Epidermal melanocyte (primary cell): Measurements from ENCODE around the gene AFF1.
"Not testable (repeated sequence)": the region's sequence is repeated elsewhere in the genome, so short reads cannot be mapped to it uniquely, and the experiment has no call there.

Source experiments
- DNase-seq: peaks from one replicate; pipeline ENCODE4 v3.0.0; 2011; ENCODE audit warnings: low spot score; ENCODE audit not compliant: insufficient read length

Gene AFF1

DNA sequence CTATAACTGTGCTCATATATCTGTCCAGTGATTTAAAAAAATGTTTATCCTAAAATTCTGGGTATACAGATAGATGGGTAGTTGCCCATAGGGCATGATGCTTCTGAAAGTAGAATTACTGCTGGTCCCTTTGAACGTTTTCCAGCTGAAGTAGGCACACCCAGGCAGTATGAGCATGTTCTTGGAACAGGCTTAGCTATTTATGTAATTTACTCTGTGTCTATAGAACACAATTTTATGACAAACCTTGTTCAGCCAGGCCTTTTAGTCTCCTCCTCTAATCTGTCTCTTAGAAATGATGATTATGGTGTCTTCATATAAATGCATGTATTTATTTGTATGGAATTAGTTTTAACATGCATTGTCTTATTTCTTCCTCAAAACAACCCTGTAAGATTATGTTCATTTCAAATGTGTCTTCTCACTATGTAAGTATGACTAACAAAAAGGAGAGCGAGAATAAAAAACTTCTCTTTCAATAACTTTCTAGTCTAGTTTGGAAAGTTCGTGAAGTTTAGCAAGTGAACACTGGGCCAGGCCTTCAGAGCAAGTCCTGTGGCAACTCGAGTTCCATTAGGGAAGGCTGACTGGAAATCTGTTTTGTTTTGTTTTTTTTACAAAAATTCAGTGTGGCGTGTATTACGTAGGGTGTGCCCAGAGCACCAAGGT, 142.0 kb downstream of the AFF1 start:
- DNase-seq, result no peak

DNA sequence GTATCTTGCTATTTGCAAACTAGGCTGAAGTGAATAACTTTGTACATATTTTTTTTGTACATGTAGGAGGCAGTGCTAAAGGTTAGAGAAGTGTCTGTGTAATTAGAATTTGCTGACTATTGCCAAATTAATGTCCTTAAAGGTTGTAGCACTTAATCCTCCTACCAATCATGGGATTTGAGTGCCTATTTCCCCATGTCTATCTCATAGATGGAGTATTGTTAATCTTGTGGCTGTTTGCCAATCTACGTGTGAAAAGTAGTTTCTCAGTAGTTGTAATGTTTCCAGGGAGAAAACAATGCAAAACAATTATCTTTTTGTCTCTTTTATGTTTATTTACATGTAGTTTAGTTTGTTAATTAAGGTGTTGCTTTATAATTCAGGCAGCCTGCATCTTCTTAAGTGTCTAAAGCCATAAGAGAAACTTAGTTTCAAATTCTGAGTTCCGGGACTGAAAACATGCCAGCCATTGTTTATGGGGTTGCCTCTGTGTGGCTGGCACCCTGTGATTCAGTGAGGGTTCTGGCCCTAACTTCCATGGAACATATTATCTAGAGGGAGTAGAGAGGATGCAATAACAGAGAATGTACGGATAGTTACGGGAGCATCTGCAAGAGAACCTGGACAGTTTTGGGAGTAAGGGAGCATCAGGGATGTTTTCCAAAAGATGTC, 143.2 kb downstream of the AFF1 start:
- DNase-seq, result no peak

DNA sequence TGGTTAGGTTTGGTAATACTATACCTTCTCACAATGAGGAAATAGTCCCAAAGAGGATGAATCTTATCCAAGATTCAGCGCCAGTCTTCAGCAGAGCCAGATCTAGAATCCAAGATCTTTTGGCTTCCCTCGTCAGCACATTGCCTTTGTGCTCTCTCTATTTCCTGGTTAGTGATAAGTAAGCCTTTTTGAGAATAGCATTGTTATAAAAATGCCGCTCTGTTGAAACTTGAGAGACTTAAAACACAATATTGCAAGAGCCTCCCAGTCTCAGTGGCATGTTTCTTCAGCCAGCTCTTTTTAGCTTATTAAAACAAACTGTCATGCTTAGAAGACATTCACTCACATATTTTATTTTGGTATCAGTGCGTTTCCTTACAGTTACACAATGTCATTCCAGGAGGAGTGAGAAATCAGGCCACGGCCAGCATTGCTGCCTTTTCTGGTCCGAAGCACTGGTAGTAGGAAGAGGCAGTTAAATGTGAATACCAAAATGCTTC, 144.2 kb downstream of the AFF1 start:
- no peak for DNase-seq

DNA sequence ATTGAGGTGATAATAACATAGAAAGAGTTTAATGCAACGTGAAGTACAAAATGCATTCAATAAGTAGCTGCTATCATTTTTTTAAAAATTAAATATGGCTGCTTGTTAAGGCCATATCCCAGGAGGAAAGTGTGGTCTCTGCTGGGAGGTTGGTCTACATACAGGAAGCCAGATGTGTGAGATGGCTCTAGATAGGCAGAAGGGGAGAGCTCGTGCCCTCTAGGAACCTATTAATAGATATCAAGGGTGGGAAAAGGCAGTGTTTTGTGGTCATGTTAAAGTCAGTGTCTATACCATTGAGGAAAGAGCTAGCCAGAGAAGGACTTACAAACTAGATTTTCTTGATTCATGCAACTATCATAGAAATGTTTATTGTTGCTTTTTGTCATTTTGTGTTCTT, 145.2 kb downstream of the AFF1 start:
- DNase-seq, result no peak

DNA sequence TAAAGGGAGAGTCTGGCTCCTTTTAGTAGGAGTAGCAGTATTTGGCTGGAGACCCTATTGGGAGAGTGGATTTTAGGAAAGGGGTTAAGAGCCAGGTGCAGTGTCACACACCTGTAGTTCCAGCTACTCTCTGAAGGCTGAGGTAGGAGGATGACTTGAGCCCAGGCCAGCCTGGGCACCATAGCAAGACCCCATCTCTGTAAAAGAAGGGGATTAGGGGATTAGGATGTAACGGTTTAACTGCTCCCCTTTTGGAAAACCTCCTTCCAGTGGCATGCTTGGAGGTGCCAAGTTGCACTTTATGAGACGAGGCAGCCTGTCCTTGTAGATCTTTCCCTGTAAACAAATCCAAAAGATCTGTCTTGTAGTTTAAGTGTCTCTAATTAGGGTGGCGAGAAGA, 145.7 kb downstream of the AFF1 start:
- DNase-seq, result no peak

DNA sequence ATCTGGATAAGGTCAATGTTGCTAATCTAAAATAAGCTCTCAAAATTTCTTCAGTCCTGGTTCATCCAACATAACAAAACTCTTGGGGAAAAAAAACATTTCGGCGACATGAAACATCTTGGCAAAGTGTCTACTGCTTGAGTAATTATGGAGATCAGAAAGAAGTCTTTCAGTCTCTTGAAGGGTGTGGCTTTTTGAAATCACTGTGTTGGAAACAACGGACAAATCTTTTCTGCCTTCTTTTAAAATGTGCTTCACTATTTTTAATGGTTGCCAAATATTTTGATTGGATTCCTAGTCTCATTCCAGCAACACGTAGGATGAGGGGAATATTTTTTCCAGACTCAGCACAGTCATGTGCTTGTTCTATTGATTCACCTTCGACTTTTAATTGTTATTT, 147.0 kb downstream of the AFF1 start:
- DNase-seq, result no peak

DNA sequence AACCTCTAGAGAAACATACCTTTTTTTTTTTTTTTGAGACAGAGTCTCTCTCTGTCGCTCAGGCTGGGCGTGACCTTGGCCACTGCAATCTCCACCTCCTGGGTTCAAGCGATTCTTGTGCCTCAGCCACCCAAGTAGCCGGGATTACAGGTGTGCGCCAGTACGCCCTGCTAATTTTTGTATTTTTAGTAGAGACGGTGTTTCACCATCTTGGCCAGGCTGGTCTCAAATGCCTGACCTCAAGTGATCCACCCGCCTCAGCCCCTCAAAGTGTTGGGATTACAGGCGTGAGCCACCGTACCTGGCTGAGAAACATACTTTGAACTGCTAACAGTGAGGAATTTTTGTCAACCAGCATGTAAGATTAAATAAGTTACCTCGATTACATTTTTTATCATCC, 150.9 kb downstream of the AFF1 start:
- not testable (repeated sequence) for DNase-seq

DNA sequence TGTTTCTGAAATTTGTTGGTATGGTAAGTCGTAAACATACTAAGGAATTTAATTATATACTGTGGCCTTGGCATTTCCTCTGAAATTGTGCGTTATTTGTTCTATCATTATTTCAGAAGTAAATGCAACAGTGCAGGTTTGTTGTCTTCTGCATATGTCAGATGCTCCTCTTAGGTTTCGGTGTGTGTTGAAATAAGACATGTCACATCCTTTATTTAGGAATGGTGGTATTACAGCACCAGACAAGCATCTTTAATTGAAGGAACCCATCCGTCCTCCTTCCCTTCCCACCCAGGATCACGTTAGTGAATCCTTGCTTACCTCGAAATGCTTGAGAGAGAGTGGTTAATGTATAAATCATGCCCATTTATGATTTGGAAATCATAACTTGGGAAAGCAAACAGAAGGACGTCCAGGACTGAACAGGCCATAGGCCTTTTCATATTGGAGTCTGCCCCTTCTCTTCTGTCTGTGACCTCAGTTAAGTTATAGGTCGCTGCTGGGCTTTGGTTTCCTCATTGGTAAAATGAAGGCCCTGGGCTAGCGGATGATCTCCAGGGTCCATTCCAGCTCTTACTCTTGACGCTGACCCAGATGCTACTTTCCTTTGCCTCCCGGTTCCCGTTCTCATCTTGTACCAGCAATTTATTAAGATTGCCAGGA, 151.5 kb downstream of the AFF1 start:
- no peak for DNase-seq

DNA sequence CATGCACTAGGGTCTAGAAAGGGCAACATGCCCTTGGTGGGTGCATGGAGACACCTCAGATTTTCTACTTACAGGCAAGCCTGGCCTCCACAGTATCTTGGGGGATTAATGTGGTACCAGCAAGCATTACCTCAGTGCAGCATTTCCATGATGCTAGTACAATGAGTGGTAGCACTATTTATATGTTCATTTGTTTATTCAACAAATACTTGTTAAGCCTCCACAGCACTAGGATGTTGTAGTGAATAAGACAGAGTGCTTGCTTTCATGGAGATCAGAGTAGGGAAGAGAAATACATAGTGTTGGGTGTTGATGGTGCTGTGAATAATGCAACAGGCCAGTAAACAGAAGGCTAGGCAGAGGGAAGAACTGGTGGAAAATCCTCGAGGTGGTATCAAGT, 152.2 kb downstream of the AFF1 start:
- no peak for DNase-seq

DNA sequence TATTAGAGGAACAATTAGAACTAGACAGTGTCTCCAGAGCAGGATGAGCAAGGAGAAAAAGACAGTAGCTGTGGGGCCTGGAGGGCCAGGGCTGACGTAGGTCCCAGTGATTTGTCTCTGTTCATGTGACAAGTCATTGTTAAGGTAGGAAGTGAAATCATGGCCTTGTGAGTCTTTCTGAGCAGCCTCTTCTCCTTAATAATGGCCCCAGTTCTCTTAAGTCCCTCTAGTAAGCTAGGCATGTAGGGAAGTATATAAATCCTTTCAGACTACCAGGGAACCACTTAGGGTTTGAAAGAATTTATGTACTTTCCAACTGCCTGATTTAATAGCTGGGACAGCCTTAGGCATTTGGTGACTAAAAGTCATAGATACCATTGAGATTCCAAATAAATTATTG, 152.6 kb downstream of the AFF1 start:
- no peak for DNase-seq

DNA sequence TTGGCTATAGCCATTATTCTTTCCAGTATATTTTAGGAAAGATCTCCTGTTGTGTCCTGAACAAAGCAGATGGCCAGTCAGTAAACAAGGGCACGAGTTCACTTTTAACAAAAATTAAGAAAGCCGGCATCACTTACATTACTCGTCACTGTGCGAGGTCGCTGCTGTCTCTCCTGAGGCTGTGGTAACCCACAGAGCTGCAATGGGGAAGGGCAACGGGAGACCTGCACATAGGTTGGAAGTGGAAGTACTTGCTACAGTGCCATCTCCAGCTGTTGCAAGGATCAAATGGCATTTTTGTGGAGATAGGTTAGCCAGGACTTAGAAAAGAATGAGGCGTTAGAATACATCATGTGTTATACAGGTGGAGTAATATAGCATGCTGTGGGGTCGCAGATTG, 153.4 kb downstream of the AFF1 start:
- no peak for DNase-seq

DNA sequence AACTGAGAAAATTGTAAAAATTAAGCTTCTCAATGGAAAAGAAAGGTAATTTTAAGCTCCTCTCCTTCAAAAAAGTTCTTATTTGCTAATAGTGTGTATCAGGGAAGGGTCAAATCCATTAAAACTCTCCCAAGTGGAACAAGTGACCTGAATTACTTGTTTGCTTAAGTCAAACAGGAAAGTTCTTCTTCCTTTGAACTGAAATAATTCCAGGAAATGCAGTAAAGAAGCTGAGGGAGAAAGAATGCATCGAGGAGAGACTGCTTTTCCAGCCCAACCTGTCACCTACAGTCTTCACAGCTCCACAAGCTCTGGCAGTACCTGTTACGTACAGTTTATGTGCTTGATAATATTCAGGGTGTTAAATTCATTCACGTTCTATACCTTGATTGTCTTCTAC, 154.6 kb downstream of the AFF1 start:
- no peak for DNase-seq

DNA sequence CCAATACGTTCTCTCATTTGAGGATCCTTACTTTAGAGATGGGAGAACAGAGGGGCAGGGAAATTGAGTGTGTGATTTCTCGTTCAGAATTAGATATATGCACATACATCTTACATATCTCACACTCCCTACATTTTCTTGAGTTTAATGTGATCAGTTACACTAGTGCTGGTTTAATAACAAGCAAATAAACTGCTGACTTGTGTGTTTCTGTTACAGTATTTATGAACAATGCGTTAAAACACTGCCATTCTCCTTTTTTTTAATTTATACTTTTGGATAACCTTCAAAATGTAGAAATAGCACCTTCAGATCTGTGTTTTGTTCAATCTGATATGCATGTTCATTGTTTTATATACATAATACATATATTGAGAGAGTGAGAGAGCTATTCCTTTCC, 155.5 kb downstream of the AFF1 start:
- no peak for DNase-seq

DNA sequence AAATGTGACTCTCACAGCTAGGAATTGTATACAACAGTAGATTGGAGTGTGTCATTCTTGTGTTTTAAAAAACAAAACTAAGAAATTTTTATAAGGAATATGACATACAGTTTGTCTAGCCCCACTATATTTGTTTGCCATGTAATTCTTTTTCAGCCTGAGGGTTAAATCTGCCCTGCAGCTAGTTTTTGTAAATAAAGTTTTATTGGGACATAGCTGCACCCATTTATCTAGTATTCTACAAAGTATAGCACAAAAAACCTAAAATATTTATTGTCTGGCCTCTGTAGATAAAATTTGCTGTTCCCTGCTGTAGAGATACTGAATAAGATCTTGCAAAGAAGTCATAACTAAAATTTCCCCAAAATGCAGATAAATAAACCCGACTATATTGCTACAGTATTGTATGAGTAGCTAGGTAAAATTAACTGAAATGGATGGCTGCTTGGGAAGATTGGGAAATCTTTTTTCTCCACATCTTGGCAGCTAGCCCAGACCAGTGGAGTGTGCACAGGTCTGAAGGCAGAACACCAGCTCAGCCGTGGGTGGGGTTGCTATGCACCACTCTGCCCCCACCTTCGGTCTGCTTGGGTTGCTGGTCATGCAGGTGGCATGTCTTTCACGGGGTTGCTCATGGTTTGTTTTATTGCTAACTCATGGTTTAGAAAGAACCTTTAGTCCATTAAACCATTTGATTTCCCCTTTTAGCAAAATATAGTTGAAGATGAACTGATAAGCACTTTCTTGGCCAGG, 157.8 kb downstream of the AFF1 start:
- no peak for DNase-seq

DNA sequence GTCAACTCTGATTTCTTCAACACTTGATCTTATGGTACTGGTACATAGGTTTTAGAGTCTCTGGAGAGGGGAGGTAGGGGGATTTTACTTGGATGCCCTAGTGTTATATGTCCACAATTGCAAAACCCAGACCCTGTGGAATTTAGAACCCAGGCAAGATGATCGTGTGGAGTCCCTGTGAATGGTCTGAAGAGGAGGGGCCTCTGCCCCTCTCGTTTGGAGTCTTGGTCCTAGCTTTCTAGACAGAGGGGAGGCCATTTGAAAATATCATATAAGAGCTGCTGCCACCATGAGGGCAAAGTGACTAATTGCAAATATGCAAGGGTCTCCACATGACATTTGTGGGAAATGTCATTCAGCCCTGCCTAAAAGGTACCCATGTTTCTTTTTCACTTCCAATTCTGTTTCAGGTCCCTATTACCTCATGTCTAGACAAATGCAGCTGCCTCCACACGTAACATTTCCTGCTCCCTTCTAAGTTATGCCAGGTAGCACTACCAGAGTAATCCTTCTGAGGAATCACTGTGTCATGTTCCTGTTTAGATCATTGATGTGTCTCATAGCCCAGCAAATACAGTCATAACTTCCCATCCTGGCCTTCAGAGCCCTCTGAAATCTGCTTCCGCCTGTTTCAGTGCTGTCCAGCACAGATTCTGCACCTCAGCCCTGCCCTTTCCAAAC, 158.8 kb downstream of the AFF1 start:
- peak; percentile 50 for DNase-seq

DNA sequence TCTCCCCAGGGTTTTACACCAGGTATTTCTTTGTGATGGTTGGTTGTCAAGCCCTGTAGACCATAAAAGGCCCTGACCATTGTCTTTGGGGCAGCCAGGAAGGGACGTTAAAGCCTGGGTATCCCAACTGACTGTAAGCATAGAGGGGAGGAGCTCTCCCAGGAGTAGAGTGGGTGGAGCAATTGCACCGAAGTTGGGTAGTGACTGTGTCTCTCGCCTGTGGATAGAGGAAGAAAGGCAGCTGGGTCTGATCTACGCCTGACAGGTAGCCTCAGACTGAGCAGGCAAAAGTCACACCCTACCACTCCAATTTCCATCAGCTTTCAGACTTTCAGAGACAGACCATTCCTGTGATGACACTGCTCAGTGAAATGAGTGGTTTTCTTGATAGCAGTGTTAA, 162.3 kb downstream of the AFF1 start:
- no peak for DNase-seq

DNA sequence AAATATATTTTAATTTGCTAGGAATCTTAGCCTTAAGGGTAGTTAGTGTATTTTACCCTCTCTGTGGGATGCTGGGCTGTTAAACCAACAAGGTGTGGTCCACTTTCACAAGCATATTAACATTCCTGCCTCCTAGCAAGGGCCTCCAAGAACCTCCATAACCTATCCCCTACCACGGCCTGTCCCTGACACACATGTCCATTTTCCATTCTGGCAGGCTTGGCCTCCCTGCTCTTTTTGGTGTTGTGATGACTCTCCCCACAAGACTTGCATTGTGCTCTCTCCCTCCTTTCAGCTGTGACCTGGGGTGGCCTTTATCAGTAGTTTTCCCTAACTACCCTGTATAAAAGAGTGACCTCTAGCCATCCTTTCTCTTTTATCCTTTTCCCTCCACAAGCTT, 165.4 kb downstream of the AFF1 start:
- no peak for DNase-seq

DNA sequence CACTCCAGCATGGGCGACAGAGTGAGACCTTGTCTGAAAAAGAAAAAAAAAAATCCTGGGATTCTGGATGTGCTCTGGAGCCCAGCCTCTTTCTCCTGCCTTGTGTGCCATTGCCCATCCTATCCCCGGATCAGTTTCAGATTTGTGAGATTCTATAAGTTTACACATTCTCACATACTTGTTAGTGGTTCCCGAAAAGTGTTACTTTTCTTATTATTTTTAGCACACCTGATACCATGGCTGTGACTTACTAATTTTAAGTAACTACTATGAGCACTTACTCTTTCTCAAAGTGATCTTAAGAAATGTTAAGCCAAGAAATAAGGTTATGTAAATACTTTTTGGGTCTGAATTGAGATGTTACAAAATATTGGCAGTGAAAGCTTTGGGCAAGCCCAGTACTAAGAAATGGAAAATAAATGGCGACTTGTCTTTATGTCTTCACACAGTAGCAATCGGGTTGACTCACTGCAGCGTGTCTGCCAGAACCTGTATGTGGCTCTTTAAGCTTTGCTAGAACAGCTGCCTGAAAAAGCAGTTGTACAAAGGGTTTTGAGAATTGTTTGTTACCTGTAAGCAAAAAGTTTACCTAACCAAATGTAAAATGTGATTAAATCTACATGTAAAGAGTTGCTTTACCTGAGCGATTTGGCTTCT, 166.9 kb downstream of the AFF1 start:
- DNase-seq, result no peak

DNA sequence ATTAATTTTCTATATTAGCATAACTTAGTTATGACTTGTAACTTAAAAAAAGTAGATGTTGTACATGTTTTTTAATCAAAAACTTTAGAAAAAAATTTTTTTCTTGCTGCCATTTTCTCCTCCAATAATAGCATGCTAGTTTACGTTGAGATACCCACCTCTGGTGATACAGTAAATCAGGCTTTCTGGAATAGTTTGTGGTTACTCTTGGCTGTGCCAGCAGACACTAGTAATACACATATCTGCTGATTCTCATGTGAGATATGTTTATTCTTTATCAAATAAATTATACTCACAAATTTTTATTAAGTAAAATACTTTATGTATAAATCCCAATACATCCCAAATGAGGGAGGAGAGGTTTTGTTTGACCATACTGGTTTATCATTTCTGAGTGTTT, 168.3 kb downstream of the AFF1 start:
- no peak for DNase-seq

DNA sequence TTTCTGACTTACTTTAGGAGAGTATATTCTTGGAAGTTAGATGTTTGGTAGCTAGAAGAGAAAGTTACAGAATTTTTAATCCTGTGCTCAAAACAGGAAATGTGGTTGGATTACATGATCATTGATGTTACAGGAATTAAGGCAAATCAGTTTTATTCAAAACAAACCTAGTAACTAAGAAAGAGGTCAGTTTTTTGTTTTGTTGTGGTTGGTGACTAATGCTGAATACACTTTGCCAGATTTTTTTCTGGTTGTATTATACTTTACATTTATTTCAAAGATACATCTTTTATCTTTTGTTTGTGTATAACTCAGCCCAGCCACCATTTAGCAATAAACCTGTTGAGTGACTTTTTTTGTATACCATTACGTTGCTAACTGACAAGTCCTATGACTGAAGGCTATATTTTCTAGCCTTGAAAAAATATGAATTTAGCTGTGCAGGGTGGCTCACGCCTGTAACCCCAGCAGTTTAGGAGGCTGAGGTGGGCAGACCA, 168.9 kb downstream of the AFF1 start:
- DNase-seq, result no peak
